ENCODE results near the gene ARHGAP6. TPM values are rescaled to one million over a fixed set of nuclear protein-coding genes. Genes with fewer than 3 reads are reported as not detected.
A peak's percentile ranks its signal among the peaks of the same experiment; 100 is the strongest.

ARHGAP6 gene
- total RNA-seq, 3 donors from 2014 or later = 0.08 to 0.10 TPM; not detected in 1

DNA sequence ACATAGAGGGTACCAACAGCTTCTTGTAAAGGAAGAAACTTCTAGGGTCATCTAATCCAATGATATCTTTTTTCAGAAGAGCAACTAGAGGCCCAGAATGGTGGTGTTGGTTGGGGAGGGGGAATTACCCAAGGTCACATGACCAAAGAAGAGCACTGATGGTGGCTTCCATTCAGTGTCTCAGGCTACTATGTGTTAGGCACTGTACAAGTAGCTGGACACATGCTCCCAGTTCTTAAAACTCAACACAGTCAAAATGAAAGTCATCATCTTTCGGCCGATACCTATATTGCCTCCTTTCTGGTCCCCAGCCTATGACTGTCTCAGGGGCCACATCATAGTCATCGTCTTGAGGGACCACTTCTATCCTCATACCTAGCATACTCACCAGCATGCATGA lies 88.1 kb downstream of the ARHGAP6 start:
- H3K27me3 Mint-ChIP-seq (ENCODE audit: low read depth) = peaks cover 3% of the 10 kb centered on the region
- DNase-seq (no peak), ATAC-seq (no peak)
- H3K4me1 Mint-ChIP-seq (ENCODE audit: low read depth) = no peaks in the 10 kb centered on the region
- no peaks in the 10 kb centered on the region for H3K9me3 Mint-ChIP-seq
- H3K4me3 Mint-ChIP-seq = no peak overlapping the region
- H3K36me3 Mint-ChIP-seq (ENCODE audit: insufficient read depth) = no peaks in the 10 kb centered on the region

DNA sequence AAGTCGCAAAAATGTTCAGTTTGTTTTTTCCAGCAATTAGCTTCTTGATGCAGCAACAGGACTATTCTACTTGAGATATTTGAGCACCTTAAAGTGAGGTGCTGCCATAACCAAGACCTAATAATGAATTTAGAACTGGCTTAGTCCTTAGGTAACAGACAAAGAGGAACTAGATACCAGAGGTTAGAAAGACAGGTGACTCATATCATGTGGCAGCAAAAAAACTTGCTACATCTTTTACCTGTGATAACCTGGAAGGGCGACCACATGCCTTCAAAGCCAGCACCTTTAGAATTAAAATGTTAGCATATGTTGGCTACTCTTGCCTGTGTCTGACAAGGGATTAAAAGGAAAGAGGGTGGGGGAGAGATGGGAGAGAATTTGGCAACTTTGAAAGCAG lies 90.4 kb downstream of the ARHGAP6 start:
- Mint-ChIP-seq H3K27me3 (ENCODE audit: low read depth) (peaks cover 3% of the 10 kb centered on the region), H3K4me1 (ENCODE audit: low read depth) (no peaks in the 10 kb centered on the region), H3K36me3 (ENCODE audit: insufficient read depth) (no peaks in the 10 kb centered on the region), H3K9me3 (no peaks in the 10 kb centered on the region), H3K4me3 (no peak overlapping the region)
- ATAC-seq (no peak), DNase-seq (no peak)

DNA sequence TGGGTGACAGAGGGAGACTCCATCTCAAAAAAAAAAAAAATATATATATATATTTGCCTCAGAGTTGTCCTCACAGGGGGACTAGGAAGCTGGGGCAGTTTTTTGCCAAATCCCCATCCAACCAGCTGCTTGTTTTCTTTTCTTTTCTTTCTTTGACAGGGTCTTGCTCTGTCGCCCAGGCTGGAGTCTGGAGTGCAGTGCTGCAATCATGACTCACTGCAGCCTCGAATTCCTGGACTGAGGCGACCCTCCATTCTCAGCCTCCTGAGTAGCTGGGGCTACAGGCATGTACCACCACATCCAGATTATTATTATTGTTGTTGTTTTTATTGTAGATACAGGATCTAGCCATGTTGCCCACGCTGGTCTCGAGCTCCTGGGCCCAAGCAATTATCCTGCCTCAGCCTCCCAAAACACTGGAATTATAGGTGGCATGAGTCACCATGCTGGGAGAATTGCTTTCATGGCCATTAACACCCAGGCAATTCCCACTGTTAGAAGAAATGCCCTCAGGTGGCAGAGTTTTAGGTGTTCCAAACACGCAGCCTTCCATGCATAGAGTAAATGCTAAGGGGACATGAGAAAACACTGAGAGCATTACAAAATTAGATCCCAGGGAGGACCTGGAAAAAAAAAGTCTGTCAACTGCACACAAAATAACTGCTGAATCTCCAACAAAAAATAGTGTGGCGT lies 98.0 kb downstream of the ARHGAP6 start:
- H3K4me1 Mint-ChIP-seq (ENCODE audit: low read depth) = no peaks in the 10 kb centered on the region
- no peaks in the 10 kb centered on the region for H3K36me3 Mint-ChIP-seq (ENCODE audit: insufficient read depth)
- no peaks in the 10 kb centered on the region for H3K27me3 Mint-ChIP-seq (ENCODE audit: low read depth)
- H3K4me3 Mint-ChIP-seq = no peak overlapping the region
- DNase-seq (no peak), ATAC-seq (no peak)
- no peaks in the 10 kb centered on the region for H3K9me3 Mint-ChIP-seq

DNA sequence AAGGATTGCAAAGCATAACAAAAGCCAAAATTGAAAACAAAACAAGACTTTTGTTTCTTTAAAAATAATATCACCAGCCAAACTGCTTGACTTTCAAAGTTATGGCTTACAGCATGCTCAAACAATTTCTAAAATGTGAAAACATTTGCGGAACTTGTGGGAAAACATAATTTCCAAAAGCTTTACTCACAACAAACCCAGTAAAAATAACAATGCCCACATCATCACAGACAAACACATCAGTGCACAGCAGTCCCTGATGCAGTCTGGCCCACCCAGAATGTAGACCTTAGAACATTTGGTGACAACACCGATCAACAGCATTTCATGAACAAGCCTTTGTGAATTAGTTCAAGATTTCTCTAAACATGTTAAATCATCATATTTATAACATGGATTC lies 98.9 kb downstream of the ARHGAP6 start:
- Mint-ChIP-seq H3K36me3 (ENCODE audit: insufficient read depth) (no peaks in the 10 kb centered on the region), H3K4me1 (ENCODE audit: low read depth) (no peaks in the 10 kb centered on the region), H3K9me3 (no peaks in the 10 kb centered on the region), H3K27me3 (ENCODE audit: low read depth) (no peaks in the 10 kb centered on the region), H3K4me3 (no peak overlapping the region)
- ATAC-seq = no peak
- DNase-seq = no peak

DNA sequence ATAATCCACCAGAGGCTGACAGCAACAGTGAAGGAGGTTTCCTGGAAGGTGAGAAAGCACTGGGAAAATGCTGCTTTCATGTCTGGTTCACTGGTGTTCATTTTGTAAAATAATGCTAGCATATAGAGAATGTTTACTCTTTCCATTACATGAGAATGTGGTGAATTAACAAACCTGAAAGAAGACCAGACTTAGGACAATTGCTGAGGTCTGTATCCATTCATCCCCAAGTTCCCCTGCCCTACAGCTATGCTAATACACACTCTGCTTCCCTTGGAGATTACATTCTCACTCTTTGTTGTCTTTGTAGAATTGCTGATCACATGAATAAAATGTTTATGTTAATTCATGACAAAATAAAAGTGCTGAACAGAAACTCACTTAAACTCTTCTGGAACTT lies 99.5 kb downstream of the ARHGAP6 start:
- Mint-ChIP-seq H3K36me3 (ENCODE audit: insufficient read depth) (no peaks in the 10 kb centered on the region), H3K9me3 (no peaks in the 10 kb centered on the region), H3K27me3 (ENCODE audit: low read depth) (no peaks in the 10 kb centered on the region), H3K4me1 (ENCODE audit: low read depth) (no peaks in the 10 kb centered on the region), H3K4me3 (no peak overlapping the region)
- no peak for ATAC-seq
- no peak for DNase-seq

DNA sequence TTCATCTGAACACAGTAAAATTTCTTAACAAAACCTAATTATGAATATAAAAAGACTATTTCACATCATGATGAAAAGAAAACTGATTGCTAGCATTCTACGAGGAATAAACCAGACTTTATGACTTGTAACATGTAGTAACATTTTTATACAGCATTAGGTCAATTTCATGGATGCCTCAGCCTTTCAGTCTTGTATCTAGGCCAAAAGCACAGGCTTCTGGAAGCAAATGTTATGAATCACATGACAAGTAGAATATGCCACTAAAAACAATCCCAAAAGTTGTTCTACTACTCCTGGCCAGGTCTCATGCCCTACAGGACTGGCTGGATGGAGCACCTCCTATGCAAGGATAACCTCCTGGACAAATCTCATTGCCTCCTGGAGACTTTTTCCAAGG lies 101.2 kb downstream of the ARHGAP6 start:
- H3K9me3 Mint-ChIP-seq = no peaks in the 10 kb centered on the region

DNA sequence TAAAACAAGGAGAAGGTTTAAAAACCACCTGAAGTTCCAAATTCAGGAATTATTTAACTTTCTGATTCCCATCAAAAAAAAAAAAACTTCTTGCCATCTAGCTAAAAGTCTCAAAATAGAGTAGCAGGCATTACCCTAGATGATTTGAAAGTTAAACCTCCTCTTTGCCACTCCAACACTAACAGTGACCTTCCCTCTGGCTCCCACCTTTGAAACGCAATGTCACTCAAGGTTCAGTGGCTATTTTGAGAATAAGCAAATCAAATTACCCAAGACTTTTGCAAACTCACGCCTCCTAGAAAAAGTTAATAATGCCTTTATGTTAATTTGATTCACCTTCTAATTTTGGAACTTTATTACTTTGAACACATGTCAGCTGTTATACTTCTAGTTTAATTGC lies 103.2 kb downstream of the ARHGAP6 start:
- ATAC-seq (no peak), DNase-seq (no peak)
- Mint-ChIP-seq H3K9me3 (no peaks in the 10 kb centered on the region), H3K4me3 (no peak overlapping the region), H3K36me3 (ENCODE audit: insufficient read depth) (no peaks in the 10 kb centered on the region), H3K27me3 (ENCODE audit: low read depth) (no peaks in the 10 kb centered on the region), H3K4me1 (ENCODE audit: low read depth) (no peaks in the 10 kb centered on the region)

More for the DNA sequence above, 101.2 kb downstream of the ARHGAP6 start:
- Mint-ChIP-seq H3K36me3 (ENCODE audit: insufficient read depth) (no peaks in the 10 kb centered on the region), H3K27me3 (ENCODE audit: low read depth) (no peaks in the 10 kb centered on the region), H3K4me1 (ENCODE audit: low read depth) (no peaks in the 10 kb centered on the region), H3K4me3 (no peak overlapping the region)
- no peak for ATAC-seq
- no peak for DNase-seq

GRCh38 chrX:11558972-11559371 lies 106.7 kb downstream of the ARHGAP6 start:
- no peaks in the 10 kb centered on the region for H3K9me3 Mint-ChIP-seq
- peaks cover 7% of the 10 kb centered on the region for H3K27me3 Mint-ChIP-seq (ENCODE audit: low read depth)
- DNase-seq (peak; percentile 41), ATAC-seq (peak; percentile 48 to 66)
- no peak overlapping the region for H3K4me3 Mint-ChIP-seq
- H3K36me3 Mint-ChIP-seq (ENCODE audit: insufficient read depth) = no peaks in the 10 kb centered on the region
- H3K4me1 Mint-ChIP-seq (ENCODE audit: low read depth) = no peaks in the 10 kb centered on the region

- Mint-ChIP-seq H3K4me3 (no peak overlapping the region), H3K9me3 (no peaks in the 10 kb centered on the region), H3K36me3 (ENCODE audit: insufficient read depth) (no peaks in the 10 kb centered on the region), H3K4me1 (ENCODE audit: low read depth) (no peaks in the 10 kb centered on the region), H3K27me3 (ENCODE audit: low read depth) (peaks cover 12% of the 10 kb centered on the region)
- DNase-seq (no peak), ATAC-seq (peak in 1 of 2 donors; percentile 41)
Observed at GRCh38 chrX:11557120-11557519, 108.6 kb downstream of the ARHGAP6 start.

DNA sequence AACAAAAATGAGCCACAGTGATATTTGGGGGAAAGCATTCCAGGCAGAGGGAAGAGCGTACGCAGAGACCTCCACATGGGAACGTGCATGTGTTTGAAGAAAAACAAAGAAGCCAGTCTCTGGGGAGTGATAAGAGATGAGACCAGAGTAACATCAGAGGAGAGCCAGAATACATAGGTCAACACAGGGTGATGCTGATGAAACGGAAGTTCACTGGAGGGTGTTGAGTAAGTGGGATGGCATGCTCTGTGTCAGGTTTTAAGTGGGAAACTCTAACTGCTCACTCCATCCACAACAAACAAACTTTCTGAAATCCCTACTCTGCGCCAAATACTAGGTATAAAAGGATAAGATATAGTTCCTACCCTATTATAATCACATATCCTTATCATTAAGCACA lies 110.0 kb downstream of the ARHGAP6 start:
- no peaks in the 10 kb centered on the region for H3K36me3 Mint-ChIP-seq (ENCODE audit: insufficient read depth)
- H3K27me3 Mint-ChIP-seq (ENCODE audit: low read depth) = peaks cover 12% of the 10 kb centered on the region
- H3K9me3 Mint-ChIP-seq = no peaks in the 10 kb centered on the region
- H3K4me1 Mint-ChIP-seq (ENCODE audit: low read depth) = no peaks in the 10 kb centered on the region
- ATAC-seq (no peak), DNase-seq (no peak)
- no peak overlapping the region for H3K4me3 Mint-ChIP-seq

GRCh38 chrX:11553594-11553993 lies 112.1 kb downstream of the ARHGAP6 start:
- H3K4me3 Mint-ChIP-seq = no peak overlapping the region
- no peaks in the 10 kb centered on the region for H3K9me3 Mint-ChIP-seq
- DNase-seq (no peak), ATAC-seq (no peak)
- peaks cover 12% of the 10 kb centered on the region for H3K27me3 Mint-ChIP-seq (ENCODE audit: low read depth)
- no peaks in the 10 kb centered on the region for H3K4me1 Mint-ChIP-seq (ENCODE audit: low read depth)
- no peaks in the 10 kb centered on the region for H3K36me3 Mint-ChIP-seq (ENCODE audit: insufficient read depth)

DNA sequence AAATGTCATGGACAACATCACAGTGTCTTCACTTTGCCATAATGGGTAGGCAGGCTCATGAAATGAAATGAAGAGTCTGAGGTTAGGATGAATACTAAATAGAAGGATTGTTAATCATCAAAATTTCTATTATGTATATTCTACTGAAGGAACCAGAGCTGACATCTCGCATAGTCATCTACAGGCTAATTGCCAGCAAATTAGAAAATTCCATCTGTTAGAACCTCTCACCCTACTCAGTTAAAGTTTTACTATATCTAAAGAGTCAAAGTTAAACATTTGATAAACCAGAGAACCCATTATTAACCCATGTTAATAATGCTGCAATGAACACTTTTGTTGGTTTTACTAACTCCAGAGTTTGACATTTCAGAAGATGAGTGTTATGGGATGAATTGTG lies 114.6 kb downstream of the ARHGAP6 start:
- Mint-ChIP-seq H3K27me3 (ENCODE audit: low read depth) (peaks cover 12% of the 10 kb centered on the region), H3K9me3 (no peaks in the 10 kb centered on the region), H3K4me3 (no peak overlapping the region), H3K36me3 (ENCODE audit: insufficient read depth) (no peaks in the 10 kb centered on the region), H3K4me1 (ENCODE audit: low read depth) (no peaks in the 10 kb centered on the region)
- no peak for DNase-seq
- ATAC-seq = no peak

- Mint-ChIP-seq H3K4me1 (ENCODE audit: low read depth) (no peaks in the 10 kb centered on the region), H3K9me3 (no peaks in the 10 kb centered on the region), H3K4me3 (no peak overlapping the region), H3K27me3 (ENCODE audit: low read depth) (peaks cover 2% of the 10 kb centered on the region), H3K36me3 (ENCODE audit: insufficient read depth) (no peaks in the 10 kb centered on the region)
- no peak for DNase-seq
- no peak for ATAC-seq
Observed at GRCh38 chrX:11546917-11547316, 118.8 kb downstream of the ARHGAP6 start.

- H3K4me3 Mint-ChIP-seq = no peak overlapping the region
- H3K36me3 Mint-ChIP-seq (ENCODE audit: insufficient read depth) = no peaks in the 10 kb centered on the region
- no peaks in the 10 kb centered on the region for H3K9me3 Mint-ChIP-seq
- DNase-seq (no peak), ATAC-seq (no peak)
- peaks cover under 1% of the 10 kb centered on the region for H3K27me3 Mint-ChIP-seq (ENCODE audit: low read depth)
- no peaks in the 10 kb centered on the region for H3K4me1 Mint-ChIP-seq (ENCODE audit: low read depth)
Observed at GRCh38 chrX:11543249-11543648, 122.5 kb downstream of the ARHGAP6 start.

DNA sequence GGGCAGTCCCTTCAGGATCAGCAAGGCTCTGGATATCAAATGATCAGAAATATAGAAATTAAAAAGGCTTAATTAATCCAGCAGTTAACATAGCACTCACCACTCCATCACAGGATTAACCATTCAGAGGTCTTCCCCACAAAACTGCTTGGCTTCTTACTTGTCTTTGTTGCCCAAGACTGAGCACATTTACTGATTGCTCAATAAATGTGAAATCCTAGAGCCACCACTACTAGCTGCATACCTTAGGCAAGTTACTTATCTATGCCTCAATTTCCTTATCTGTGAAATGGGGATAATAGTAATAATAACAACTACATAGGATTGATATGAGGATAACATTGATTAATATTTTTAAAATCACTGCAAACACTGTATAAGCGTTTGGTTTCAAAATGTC lies 124.2 kb downstream of the ARHGAP6 start:
- Mint-ChIP-seq H3K36me3 (ENCODE audit: insufficient read depth) (no peaks in the 10 kb centered on the region), H3K9me3 (no peaks in the 10 kb centered on the region), H3K4me3 (no peak overlapping the region), H3K27me3 (ENCODE audit: low read depth) (no peaks in the 10 kb centered on the region), H3K4me1 (ENCODE audit: low read depth) (no peaks in the 10 kb centered on the region)
- no peak for DNase-seq
- no peak for ATAC-seq

Measured in activated T-cell treated with anti-CD3 and anti-CD28 coated beads, Interleukin-2, amount 50 U/mL, for 4 hours (primary cell).